ENCODE measurements around the gene CISH.

CISH gene

GRCh38 chr3:50648944-50649343 is 37.4 kb upstream of the CISH start:
- TF ChIP-seq CTCF (conservative IDR thresholded peaks at IDR 0.05): no peak
- H3K27ac ChIP-seq: no peak overlapping the region

GRCh38 chr3:50648313-50648712 is 36.7 kb upstream of the CISH start:
- H3K27ac ChIP-seq: no peak overlapping the region
- TF ChIP-seq CTCF (conservative IDR thresholded peaks at IDR 0.05): no peak

DNA sequence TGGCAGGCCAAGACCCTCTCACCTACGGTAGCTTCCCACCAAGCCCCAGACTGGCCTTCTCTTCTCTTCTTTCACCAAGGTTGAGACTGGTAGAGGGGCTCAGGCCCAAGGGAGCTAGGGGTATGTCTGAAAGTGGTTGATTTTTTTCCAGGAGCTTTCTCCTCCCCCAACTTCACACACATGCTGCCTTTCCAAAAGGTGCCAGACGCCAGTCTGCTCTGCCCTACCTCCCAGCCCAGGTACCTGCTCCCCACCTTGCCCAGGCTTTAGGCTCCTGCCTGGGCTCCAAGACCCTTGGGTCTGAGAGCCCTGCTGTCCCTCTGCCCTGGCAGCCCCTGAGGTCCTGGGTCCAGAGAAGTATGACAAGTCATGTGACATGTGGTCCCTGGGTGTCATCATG is 33.8 kb upstream of the CISH start:
- no peak overlapping the region for H3K27ac ChIP-seq
- TF ChIP-seq CTCF (conservative IDR thresholded peaks at IDR 0.05): no peak

DNA sequence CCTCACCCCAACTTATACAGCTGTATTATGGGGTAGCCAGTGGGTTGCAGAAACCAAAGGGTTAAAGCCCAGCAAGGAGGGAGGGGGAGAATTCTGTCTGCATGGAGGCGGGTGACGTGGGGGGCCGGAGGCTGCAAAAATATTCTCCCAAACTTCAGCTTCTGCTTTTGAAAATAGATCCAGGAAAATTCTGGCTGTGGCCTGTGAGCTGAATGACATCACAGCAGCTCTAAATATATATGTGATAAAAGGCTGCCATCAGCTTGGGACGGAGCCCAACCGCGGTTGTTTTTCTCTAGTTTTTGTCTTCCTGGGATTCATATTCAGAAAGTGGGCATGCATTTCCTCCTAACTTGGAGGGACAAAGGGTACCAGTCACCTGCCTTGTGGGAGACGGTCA is 33.0 kb upstream of the CISH start:
- no peak overlapping the region for H3K27ac ChIP-seq
- TF ChIP-seq CTCF (conservative IDR thresholded peaks at IDR 0.05): no peak

DNA sequence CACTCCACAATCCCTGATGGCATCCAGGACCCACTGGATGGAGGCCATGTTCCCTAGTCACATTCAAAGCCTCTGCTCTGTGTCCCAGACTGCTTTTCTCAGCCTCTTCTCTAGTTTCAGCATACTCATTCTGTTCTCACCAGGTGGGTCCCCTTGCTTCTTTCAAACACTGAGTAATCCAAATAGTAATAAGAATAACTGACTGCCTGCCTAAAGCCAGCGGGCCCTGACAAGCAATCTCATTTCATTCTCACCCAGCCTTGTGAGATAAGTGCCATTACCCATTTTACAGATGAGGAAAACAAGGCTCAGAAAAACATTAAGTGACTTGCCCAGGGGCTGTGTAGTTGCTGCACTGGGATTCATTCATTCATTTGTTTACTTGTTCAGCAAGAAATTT is 30.8 kb upstream of the CISH start:
- no peak for TF ChIP-seq CTCF (conservative IDR thresholded peaks at IDR 0.05)
- H3K27ac ChIP-seq: no peak overlapping the region

DNA sequence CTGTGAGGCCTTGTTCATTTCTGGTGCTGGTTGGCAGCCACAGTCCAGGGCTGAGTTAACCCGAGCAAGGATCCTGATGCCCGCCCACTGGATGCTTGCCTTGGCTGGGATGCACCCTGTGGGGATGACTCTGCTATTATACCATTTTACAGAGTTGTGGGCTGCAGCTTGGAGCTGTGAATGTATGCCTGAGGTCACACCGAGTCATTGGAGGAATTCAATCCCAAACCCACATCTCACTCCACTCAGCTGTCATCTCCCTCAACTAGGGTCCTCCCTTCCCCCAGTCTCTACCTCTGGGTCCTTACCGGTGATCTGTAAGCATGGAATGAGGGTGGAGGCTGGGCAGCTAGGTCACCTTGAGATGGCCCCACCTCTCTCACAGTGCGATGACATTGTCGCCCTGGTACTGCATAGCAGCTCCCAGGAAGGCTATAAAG is 27.5 kb upstream of the CISH start:
- TF ChIP-seq CTCF (conservative IDR thresholded peaks at IDR 0.05): no peak
- H3K27ac ChIP-seq: no peak overlapping the region

GRCh38 chr3:50637945-50638344 is 26.4 kb upstream of the CISH start:
- TF ChIP-seq CTCF (conservative IDR thresholded peaks at IDR 0.05): no peak
- H3K27ac ChIP-seq: no peak overlapping the region

DNA sequence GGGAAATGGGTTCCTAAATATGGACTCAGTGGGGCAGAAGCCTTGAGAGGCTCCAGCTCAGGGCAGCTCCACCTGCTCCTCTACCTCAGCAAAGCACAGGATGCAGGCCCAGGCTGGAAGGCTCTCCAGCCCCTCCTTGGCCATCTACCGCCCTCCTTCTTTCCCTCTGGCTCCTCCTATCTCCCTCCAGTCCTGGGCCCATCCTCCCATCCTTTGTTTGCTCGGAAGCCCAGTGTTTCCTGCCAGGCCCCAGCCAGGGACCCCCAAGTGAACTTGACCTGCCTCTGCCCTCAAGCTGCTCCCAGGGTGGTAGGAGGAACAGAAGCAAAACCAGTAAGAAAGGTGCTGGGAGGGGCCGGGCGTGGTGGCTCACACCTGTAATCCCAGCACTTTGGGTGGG is 25.4 kb upstream of the CISH start:
- H3K27ac ChIP-seq: no peak overlapping the region
- TF ChIP-seq CTCF (conservative IDR thresholded peaks at IDR 0.05): no peak

All from VCaP (cell line).